NCI-H2196 (cell line): Measurements from ENCODE around the gene KATNIP.

Experiments used
- DNase-seq: peaks from one replicate; lab custom pipeline; 2025; ENCODE audit not compliant: unreplicated experiment; lab: John Stamatoyannopoulos, UW

Gene KATNIP

DNA sequence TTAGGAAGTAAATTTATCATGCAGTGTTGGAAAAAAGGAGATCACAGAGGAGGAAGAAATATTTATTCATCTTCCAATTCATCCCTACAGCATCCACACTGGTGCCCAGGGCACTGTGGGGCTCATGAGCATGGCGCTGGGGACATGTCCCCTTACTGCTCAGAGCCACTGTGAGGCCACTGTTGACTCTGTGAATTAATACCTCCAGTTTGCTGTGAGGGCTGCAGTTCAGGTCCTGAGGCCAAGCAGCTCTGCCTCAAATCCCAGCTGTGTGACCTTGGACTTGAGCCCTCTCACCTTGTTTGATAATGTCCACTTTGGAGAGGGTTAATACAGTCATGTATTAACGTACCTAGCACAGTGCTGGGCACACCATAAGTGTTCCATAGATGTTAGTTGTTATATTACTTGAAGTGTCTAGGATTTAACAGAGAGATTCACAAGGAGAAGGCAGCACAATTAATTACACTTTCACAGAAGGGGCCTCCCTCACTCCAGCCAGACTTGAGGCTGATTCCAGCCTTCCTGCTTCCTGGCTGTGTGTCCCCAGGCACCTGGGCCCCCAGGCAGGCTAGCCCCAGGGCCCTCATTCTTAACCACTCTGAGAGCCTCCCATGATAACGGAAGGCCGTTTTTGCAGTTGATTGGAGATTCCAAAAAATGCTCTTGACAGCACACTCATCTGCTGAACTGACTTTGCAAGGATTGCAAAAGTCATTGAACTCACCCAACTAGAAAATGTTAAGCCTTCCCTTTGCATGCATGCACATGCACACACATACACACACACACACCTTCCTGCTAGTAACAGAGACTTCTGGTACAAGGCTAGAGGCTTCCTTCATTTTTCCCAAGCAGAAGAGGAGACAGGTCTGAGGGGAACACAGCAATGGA, 29.4 kb downstream of the KATNIP start:
- DNase-seq = no peak

DNA sequence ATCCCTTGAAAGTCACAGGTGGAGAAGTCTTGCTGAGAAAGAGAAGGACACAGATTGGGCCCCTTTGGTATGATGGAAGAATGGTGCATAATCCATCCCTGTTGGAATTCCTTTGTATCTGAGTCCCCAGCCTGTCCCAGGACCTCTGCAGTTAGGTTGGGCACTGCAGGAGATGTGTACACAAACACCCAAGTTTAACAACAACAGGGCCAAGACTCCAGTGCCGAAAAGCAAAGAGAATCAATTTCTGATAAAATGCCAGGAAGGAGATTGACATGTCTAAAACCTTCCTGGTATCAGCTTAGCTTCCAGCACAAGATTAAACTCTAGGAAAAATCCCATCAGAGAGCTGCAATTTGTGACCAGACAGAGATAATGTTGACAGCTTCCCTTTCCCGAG, 32.9 kb downstream of the KATNIP start:
- no peak for DNase-seq

DNA sequence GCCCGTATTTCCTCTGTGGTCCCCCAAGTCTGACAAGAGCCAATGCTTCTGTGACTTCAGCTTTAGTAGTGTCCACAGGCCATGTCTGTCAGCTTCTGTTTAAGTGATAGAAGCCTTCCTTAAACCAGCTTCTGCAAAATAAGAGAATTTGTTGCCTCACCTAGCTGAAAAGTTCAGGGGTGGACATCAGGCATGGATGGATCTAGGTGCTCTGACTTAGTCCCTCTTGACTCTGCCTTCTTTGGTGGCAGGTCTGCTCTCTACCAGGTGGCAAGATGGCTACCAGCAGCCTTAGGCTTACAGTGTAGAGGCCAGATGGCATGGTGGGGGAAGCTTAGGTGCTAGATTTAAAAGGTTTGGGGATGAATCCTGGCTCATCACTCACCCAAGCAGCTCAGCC, 33.7 kb downstream of the KATNIP start:
- no peak for DNase-seq

DNA sequence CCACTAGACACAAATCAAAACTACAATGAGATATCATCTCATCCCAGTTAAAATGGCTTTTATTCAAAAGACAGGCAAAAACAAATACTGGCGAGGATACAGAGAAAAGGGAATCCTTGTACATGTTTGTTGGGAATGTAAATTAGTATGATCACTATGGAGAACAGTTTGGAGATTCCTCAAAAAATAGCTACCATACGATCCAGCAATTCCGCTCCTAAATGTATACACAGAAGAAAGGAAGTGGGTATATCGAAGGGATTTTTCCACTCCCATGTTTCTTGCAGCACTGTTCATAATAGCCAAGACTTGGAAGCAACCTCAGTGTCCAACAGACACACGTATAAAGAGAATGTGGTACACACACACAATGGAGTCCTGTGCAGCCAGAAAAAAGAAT, 35.3 kb downstream of the KATNIP start:
- no peak for DNase-seq

DNA sequence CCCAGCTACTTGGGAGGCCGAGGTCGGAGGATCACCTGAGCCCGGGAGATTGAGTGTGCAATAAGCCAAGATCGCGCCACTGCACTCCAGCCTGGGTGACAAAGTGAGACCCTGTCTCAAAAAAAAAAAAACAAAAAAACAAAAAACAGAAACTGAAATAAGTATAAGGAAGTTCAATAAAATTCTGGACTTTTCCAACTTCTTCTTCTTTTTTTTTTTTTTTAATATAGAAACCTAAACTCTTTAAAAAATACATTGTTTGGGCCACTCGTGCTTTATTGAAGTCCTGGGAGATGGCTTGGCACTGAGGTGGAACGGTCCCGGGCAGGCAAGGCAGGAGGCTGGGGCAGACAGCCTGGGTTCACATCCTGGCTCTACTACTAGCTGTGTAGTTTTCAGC, 36.8 kb downstream of the KATNIP start:
- DNase-seq = no peak

DNA sequence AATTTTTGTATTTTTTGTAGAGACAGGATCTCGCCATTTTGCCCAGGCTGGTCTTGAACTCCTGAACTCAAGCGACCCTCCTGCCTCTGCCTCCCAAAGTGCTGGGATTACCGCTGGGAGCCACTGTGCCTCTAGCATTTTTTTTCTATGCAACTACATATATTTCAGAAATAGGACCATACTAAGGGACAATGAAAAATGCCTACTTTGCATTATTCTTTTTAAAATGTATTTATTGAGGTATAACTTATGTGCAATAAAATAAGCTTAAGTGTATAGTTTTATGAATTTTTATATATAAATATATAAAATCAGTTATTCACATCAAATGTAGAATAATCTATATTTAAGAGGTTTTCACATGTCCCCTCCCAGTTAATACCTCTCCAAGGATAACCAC, 38.1 kb downstream of the KATNIP start:
- no peak for DNase-seq

DNA sequence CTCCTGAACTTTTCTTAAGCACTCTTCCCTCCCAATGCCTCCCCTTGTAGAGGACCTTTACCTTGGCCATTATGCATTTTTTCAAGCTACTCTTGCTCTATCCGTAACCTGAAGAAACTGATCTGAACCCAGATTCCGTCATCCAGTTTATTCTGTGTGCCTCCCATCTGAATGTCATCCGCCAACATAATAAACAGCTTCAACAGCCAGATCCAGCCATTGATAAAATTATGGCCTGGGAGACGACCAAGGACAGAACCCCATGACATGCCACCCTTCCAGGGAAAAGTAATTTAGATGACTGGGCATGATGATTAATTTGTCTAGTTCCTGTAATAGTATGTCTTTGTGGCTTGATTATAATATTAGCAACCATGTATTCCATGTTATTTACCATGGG, 41.9 kb downstream of the KATNIP start:
- no peak for DNase-seq

DNA sequence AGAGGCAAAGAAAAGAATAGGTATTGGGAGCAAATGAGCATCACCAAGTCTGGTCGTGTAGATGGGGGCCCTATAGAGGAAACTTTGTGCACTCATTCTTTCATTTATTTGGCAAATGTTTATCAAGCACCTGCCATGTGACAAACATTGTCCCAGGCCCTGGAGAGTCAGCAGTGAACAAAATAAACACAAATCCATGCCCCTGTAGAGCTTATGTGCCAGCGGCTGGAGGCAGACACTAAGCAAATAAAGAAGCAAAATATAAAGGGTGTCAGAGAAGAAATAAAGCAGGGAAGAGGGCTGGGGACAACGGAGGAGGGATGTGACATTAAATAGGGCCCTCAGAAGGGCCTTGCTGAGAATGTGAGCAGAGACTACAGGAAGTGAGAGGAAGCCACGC, 45.5 kb downstream of the KATNIP start:
- no peak for DNase-seq

DNA sequence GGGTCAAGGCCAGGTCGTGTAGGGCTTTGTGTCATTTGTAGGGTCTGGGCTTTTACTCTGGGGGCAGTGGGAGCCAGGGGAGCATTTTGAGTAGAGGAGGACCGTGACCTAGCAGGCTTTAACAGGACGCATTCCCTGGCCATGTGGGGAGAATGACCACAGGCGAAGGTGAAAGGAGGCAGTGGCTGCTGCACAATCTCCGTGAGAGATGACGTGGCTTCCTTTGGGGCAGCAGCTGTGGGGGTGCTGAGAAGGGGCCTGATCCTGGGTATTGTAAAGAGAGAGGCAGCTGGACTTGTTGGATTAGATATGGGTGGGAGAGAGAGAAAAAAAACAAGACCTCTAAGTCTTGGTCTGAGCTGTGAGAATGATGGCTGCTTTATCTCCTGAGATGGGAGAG, 46.0 kb downstream of the KATNIP start:
- no peak for DNase-seq

DNA sequence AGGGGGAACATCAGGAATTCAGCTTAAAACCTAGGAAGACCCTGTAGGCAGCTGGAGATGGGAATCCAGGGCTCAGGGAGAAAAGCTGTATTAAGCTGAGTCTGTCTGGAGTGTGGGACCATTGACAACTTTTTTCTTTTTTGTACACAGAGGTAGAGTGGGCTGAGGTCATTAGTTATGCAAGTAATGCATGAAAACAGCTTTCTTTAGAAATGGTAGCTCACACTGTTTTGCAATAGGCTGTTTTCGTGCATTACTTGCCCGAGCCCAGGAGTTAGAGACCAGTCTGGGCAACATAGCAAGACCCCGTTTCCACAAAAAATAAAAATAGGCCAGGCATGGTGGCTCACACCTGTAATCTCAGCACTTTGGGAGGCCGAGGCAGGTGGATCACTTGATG, 46.5 kb downstream of the KATNIP start:
- DNase-seq = no peak

DNA sequence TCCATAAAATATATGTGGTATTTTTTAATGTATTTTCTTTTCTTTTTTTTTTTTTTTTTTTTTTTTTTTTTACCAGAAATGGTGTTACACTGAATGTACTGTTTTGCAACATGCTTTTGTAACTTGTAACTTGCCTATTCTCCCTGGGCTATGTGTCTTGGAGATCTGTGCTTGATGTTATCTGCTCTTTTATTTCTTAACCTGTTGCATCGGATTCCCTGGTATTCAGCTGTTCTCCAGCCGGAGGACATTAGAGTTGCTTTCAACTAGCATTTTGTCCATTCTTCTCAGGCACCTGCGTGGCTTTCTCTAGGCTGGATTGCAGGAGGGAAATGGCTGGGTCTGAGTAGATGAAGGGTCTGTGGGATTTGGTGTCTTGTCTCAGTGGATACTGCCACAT, 47.4 kb downstream of the KATNIP start:
- DNase-seq = no peak

DNA sequence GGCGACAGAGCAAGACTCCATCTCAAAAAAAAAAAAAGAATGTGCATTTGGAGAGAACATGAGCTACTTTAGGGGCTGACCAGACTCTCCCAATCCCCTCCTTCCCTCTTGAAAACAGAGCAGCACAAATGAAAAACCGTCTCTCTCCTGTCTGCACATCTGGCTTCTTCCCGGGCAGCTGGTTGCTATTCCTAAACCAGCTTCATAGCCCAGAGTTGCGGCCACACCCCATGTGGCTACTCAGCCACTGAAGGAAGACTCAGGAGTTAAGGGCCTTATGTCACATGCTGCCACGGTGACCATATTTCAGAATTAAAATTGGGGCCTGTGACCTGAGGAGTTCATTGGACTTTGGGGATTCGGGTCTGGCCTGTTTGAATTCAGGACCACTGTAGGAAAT, 48.3 kb downstream of the KATNIP start:
- no peak for DNase-seq

DNA sequence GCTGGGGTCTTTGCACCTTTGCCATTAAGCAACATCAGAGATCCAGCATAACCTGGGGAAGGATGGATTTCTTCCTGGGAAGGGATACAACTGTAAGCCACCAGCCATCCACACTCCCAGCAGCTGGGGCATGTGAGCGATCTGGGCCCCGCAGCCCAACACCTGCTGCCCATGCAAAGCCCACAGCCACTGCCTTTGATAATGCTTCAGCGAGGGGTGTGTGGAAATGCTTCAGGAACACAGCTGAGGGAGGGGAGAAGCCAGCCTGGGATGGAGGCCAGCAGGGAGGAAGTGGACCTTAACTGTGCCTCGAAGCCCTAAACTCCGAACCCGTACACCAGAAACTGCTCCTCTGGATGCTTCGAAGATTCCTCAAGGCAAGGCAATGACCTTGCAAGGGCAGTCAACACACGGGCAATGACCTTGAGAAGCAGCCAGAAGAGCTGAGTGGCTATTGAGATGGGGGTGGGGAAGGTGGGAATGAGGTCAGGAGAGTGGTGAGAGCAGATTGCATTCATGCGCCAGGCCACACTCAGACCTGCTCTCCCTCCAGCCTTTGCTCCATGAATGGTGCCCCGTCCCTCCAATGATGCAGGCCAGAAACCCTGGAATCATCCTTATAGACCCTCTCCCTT, 49.1 kb downstream of the KATNIP start:
- no peak for DNase-seq

DNA sequence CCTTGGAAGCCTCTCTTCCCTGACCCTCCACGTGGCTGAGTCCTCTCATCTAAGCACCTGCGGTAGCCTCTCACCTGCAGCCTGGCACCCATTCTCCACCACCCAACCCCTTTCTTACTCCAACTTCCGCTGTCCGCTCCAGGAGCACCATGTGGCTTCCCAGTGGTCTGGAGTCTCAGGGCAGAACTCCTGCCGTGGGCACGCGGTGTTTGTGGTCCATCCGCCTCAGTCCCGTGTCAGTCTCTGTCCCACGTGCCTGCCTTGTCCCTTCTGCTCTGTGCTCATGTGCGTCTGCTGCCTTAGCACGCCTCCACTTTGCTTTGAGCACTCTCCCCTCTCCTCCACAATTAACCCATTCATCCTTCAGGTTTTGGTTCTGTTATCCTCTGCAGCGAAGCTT, 49.7 kb downstream of the KATNIP start:
- no peak for DNase-seq
